ENCODE data around the gene RPS5. TPM values are rescaled to one million over a fixed set of nuclear protein-coding genes. Genes with fewer than 3 reads are reported as not detected.

Gene RPS5
- total and polyA plus RNA-seq, 9 of the 15 experiments (the other 6 are each of a cell fraction or from before 2014, with no cell fraction given) = 1,228 to 3,570 (median 2,484) TPM

GRCh38 chr19:58367698-58368454 lies 19.2 kb upstream of the RPS5 start:
- in situ Hi-C loops (cut with MboI) (no loop called here), intact Hi-C loops (cut with micrococcal nuclease) (no loop called here)
- H3K9me1 ChIP-seq (ENCODE audit: control insufficient read depth, insufficient read depth, low read length) = no peaks in the 10 kb centered on the region
- H3K4me2 ChIP-seq (ENCODE audit: insufficient read depth, low read length) = no peak overlapping the region
- H2AFZ ChIP-seq (ENCODE audit: low read depth, low read length) = no peak overlapping the region
- H3K27me3 ChIP-seq (ENCODE audit: control insufficient read depth in 2 of 2, insufficient read depth in 2 of 2, low read length in 2 of 2) = no peaks in the 10 kb centered on the region
- no peak for FAIRE-seq
- ChIA-PET POLR2A (no interaction called here), CTCF (ENCODE audit: low intra/inter-chr PET ratio) (no interaction called here)
- no peak overlapping the region for H3K4me3 ChIP-seq
- TF ChIP-seq BHLHE40 (IDR thresholded peaks at IDR 0.05; ENCODE audit: low read length) (no peak), ZBTB33 (CRISPR knock-in tag; IDR thresholded peaks at IDR 0.05) (peak; percentile 53), NELFE (IDR thresholded peaks at IDR 0.05; ENCODE audit: insufficient read depth, insufficient read length) (no peak), CBX8 (IDR thresholded peaks at IDR 0.05; ENCODE audit: borderline replicate concordance, extremely low read depth, low read depth, low read length, poor library complexity, severe bottlenecking) (no peak)
- DNase-seq (ENCODE audit: extremely low read depth in 1 of 4, low spot score in 3 of 4) = no peak
- H3K9me3 ChIP-seq (replicated peaks; ENCODE audit: control insufficient read depth, insufficient read depth, low read depth, low read length) = no peaks in the 10 kb centered on the region
- ATAC-seq = no peak
- H4K20me1 ChIP-seq (replicated peaks; ENCODE audit: control insufficient read depth, insufficient read depth, low read length) = no peaks in the 10 kb centered on the region
- no peaks in the 10 kb centered on the region for H3K36me3 ChIP-seq (ENCODE audit: control insufficient read depth, insufficient read depth, low read length)
- no peak overlapping the region for H3K27ac ChIP-seq (ENCODE audit: extremely low read depth, low read depth, low read length)
- H3K79me2 ChIP-seq (ENCODE audit: control insufficient read depth, insufficient read depth, low read length) = no peaks in the 10 kb centered on the region
- BruUV-seq (replicated peaks) = no TSS peak
- no peak overlapping the region for H3K9ac ChIP-seq (ENCODE audit: insufficient read depth in 1 of 2, low read depth in 2 of 2, low read length in 2 of 2)
- peaks cover 0 to 22% of the 10 kb centered on the region in 2 experiments; a peak in 2 of 5 replicates for H3K4me1 ChIP-seq (replicated peaks in 1 of 2; ENCODE audit: control insufficient read depth in 2 of 2, insufficient read depth in 2 of 2, low read length in 2 of 2)
- WGBS (ENCODE audit: insufficient coverage, low coverage, missing lambda C conversion rate) = 95% methylated on average over 79 of the region's 106 CpGs
